Esophagus muscularis mucosa (tissue), 3 donors: Measurements from ENCODE around the gene TSPYL4.

Source experiments
- EP300 ChIP-seq: sonication (generic); formaldehyde crosslinking; IDR thresholded peaks from one replicate; pipeline ENCODE4 v1.6.1; 2017; ENCODE audit warnings: antibody characterized with exemption
- TF ChIP-seq, protein P1 (sequence below), 3 experiments: fragments of 200-600 bp in 2 of 3; fragments of 450-650 bp in 1 of 3; sonication (generic) in 2 of 3; IDR thresholded peaks; one replicate each; pipeline ENCODE4 v1.5.1; 2017 to 2019; ENCODE audit warnings: antibody characterized with exemption in 3 of 3, mild to moderate bottlenecking in 2 of 3, moderate library complexity in 1 of 3

DNA sequence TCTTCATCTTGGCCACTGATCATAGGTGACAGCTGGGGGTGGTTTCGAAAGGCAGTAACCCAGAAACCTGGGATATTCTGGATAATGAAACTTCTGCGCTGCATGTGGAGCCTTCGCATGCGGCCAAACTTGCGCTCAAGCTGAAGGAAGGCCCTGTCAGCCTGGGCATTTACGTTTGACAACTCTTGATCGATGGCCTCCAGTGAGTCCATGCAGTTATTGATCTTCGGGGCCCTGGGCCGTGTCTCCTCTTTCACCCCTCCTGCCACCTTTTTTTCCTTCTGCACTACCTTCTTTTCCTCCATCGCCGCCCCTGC is 729 bp downstream of the TSPYL4 start:
- TF ChIP-seq, protein P1, sequence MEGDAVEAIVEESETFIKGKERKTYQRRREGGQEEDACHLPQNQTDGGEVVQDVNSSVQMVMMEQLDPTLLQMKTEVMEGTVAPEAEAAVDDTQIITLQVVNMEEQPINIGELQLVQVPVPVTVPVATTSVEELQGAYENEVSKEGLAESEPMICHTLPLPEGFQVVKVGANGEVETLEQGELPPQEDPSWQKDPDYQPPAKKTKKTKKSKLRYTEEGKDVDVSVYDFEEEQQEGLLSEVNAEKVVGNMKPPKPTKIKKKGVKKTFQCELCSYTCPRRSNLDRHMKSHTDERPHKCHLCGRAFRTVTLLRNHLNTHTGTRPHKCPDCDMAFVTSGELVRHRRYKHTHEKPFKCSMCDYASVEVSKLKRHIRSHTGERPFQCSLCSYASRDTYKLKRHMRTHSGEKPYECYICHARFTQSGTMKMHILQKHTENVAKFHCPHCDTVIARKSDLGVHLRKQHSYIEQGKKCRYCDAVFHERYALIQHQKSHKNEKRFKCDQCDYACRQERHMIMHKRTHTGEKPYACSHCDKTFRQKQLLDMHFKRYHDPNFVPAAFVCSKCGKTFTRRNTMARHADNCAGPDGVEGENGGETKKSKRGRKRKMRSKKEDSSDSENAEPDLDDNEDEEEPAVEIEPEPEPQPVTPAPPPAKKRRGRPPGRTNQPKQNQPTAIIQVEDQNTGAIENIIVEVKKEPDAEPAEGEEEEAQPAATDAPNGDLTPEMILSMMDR (IDR thresholded peaks at IDR 0.05) = no peak
- no peak for TF ChIP-seq EP300
